Fibroblast of lung (primary cell): ENCODE data around the gene BTG1.

Experiments used
- EZH2 ChIP-seq: IDR thresholded peaks from 2 replicates; pipeline ENCODE4 v1.5.1; 2012; ENCODE audit warnings: low read length, control low read depth, mild to moderate bottlenecking; ENCODE audit errors: missing control alignments
- TF ChIP-seq, protein P1 (sequence below), 2 donors: IDR thresholded peaks in 1 of 2; conservative IDR thresholded peaks in 1 of 2; 1 replicate in 1 of 2; 2 replicates in 1 of 2; pipeline ENCODE4 v1.5.1; 2011 to 2012; ENCODE audit warnings: low read length in 2 of 2, control low read depth in 1 of 2, inconsistent platforms in 1 of 2, low read depth in 1 of 2, mild to moderate bottlenecking in 1 of 2

- TF ChIP-seq, protein P1, sequence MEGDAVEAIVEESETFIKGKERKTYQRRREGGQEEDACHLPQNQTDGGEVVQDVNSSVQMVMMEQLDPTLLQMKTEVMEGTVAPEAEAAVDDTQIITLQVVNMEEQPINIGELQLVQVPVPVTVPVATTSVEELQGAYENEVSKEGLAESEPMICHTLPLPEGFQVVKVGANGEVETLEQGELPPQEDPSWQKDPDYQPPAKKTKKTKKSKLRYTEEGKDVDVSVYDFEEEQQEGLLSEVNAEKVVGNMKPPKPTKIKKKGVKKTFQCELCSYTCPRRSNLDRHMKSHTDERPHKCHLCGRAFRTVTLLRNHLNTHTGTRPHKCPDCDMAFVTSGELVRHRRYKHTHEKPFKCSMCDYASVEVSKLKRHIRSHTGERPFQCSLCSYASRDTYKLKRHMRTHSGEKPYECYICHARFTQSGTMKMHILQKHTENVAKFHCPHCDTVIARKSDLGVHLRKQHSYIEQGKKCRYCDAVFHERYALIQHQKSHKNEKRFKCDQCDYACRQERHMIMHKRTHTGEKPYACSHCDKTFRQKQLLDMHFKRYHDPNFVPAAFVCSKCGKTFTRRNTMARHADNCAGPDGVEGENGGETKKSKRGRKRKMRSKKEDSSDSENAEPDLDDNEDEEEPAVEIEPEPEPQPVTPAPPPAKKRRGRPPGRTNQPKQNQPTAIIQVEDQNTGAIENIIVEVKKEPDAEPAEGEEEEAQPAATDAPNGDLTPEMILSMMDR (conservative IDR thresholded peaks at IDR 0.05 in 1 of 2, IDR thresholded peaks at IDR 0.05 in 1 of 2; ENCODE audit: low read depth in 1 of 2, low read length in 2 of 2) = no peak
- TF ChIP-seq EZH2 = no peak
Observed at GRCh38 chr12:92146497-92147224, 1.0 kb upstream of the BTG1 start.
